GM12801 (cell line): ENCODE measurements around the gene UQCRHL.

Source experiments
- TF ChIP-seq, protein P1 (sequence below): IDR thresholded peaks from one replicate; pipeline ENCODE4 v1.5.1; 2011; ENCODE audit warnings: control low read depth; ENCODE audit not compliant: insufficient read length; ENCODE audit errors: extremely low read depth

Gene UQCRHL

DNA sequence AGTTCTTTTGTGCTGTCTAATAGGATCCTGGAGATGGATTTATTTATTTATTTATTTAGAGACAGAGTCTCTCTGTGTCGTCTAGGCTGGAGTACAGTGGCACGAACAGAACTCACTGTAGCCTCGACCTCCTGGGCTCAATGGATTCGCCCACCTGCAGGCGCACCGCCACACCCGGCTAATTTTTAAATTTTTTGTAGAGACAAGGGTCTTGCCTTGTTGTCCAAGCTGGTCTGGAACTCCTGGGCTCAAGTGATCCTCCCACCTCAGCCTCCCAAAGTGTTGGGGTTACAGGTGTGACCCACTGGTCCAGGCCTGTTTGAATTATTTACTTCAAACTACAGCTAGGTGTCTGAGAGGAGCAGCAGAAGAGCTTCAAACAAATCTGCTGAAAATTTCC is 30.5 kb upstream of the UQCRHL start:
- TF ChIP-seq, protein P1, sequence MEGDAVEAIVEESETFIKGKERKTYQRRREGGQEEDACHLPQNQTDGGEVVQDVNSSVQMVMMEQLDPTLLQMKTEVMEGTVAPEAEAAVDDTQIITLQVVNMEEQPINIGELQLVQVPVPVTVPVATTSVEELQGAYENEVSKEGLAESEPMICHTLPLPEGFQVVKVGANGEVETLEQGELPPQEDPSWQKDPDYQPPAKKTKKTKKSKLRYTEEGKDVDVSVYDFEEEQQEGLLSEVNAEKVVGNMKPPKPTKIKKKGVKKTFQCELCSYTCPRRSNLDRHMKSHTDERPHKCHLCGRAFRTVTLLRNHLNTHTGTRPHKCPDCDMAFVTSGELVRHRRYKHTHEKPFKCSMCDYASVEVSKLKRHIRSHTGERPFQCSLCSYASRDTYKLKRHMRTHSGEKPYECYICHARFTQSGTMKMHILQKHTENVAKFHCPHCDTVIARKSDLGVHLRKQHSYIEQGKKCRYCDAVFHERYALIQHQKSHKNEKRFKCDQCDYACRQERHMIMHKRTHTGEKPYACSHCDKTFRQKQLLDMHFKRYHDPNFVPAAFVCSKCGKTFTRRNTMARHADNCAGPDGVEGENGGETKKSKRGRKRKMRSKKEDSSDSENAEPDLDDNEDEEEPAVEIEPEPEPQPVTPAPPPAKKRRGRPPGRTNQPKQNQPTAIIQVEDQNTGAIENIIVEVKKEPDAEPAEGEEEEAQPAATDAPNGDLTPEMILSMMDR: no peak

DNA sequence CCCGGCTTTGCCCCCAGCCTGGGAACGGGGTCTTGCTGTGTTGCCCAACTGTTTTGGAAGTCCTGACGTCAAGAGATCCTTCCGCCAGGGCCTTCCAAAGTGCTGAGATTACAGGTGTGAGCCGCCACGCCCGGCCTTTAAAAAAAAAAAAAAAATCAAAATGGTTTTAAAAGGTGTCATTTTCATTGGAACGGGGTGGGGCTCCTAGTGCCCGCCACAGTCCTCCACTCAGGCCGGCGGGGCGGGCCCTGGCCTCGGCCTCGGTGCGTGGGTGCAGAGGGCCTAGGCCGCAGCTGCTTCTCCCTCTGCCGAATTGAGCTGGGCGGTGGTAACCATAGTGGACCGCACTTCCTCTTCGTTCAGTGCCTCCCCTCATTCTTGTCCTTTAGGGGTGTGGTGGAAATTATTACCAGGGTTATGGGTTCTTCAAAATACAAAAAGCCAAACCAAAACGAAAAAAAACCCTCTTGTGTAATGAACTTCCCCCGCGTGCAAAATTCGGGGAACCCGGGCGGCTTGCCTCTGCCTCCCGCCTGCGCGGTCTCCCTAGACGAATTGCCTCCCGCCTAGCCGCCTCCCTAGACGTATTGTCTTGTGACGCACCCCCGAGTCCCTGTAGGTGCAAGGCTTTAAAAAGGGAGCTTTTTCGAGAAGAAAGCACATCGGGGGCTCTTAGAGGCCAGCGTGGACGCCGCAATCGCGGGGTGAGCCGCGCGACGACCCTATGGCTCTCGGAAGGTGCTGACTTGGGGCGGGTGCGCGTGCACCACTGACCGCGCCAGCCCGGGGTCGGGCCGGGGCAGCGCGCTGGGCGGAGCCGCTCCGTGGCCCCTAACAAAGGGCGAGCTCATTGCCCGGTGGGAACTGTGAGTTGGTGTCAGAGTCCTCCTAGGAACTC is 29.6 kb upstream of the UQCRHL start:
- TF ChIP-seq, protein P1: no peak

DNA sequence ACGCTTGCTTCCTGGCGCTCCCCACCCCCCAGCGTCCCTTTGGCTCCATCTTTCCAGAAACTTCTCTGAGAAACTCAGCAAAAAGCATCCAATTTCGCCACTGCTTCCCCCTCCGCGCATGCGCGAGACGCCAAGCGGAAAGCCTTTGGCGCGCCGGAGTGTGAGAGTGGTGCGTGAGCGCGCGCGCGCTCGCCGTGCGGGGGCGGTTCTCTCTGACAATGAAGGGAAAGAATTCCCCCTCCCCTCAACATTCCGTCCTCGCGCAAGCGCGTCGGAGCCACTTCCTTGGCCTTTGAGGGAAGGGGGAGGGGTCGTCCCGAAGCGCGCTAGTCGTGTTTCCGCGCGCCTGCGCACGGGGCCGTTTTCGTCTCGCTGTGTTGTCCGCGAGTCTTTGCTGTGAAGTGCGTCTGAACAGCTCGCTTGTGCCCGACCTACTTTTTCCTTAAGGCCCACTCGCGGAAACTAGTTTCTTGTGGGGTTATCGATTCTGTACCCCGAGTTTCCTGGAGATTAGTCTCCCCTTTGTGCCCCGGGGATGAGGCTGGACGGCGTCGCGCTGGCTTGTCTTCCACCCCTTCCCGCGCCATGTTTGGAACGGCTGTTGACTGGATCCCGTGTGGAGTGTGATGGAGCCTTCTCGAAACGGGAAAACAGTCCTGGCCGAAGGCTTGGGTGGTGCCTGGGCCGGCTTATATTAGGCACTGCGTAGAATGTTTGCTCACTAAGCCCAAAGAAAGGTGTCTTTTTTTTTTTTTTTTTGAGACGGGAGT is 28.5 kb upstream of the UQCRHL start:
- TF ChIP-seq, protein P1: no peak

DNA sequence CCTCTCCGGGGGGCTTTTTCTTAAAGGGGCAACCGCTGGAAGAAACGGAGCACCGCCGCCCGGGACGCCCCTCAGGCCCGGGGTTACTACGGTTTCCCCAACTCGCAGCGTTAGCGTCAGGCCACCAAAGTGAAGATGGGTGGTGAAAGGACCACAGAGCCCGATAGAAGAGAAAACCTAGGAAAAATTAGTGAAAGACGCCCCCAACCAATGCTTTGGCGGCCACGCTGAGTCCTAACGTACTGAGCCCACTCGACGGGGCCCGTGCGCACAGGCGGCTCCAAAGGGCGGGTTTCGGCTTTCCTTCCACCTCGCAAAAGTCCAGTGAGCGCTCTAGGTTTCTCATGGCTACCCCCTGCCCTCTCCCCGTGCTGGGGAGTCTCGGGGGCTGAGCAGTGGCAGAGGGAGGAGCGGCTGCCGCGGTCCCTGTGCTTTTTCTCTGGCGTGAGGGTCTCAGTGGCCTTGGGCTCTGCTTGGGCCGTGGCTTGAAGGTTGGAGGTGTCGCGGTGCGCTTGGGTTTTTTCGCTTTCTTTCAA is 27.8 kb upstream of the UQCRHL start:
- TF ChIP-seq, protein P1: no peak

DNA sequence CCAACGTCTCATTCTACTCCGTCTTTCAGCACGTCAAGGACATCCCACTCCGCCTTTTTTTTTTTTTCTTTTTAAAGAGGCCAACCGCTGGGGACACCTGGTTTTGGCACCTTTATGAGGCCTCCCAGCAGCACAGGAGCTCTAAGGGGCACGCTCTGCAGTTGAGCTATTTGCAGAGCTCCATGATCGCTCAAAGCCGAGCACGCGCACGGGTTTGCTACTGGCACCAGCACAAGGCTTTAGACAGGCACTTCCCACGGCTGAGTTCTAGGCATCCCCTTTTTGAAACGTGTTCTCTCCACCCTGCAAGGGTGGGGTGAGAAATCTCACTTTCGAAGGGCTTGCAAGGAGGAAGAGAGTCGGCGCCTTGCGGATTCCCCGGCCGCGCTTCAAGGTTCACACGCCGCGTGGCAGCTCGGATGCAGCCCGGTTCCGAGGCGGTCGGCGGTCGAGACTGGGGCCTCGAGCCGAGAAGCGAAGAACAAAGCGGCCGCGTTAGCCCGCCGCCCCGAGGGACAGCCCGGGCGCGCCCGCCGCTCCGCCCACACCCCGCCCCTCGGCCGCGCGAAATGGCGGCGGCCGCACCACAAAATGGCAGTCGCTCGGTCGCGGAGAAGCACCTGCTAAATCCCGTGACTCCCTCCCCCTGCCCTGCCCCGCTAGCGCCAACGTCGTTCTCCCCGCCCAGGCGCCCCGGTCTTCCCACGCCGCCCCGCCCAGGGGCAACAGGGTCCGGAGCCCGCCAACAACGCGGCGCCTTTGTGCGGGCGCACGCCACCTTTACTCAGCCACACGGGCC is 27.2 kb upstream of the UQCRHL start:
- TF ChIP-seq, protein P1: no peak

DNA sequence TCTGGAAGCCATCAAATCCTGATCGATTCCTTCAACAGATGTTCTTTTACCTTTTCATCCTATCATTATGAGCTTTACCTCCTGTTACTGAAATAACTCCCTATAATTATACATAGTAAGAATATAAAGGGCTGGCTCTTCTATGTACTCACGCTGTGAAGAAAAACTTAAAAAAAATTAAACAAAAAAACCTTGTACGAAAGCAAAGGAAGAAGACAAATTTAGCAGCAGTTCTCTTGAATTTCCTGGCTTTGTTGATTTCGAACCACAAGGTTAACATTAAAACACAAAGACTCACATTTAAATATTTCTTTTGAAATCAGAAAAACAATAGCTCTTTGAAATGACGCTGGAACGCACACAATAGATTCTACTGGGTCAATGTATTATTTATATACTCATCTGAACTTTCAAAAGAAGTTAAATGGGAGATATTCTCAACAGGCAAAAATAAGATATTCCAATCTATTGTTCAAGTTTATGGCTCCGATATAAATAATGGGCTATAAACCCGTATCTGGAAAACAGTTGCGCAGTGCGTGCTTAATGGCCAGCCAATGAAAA is 26.5 kb upstream of the UQCRHL start:
- TF ChIP-seq, protein P1: no peak
